GM19468 (cell line): ENCODE data around the gene ANKRD66.

Experiments
- ATAC-seq: cut with Tn5 transposase; IDR thresholded peaks from one replicate; pipeline ENCODE4 v1.9.1; 2021; ENCODE audit warnings: mild to moderate bottlenecking, moderate library complexity, moderate number of reproducible peaks; ENCODE audit not compliant: unreplicated experiment; ENCODE audit errors: extremely low read depth

Gene ANKRD66

GRCh38 chr6:46787871-46788540 is 41.3 kb downstream of the ANKRD66 start:
- ATAC-seq: no peak

GRCh38 chr6:46788791-46789190 is 42.1 kb downstream of the ANKRD66 start:
- no peak for ATAC-seq

GRCh38 chr6:46789434-46790354 is 43.0 kb downstream of the ANKRD66 start:
- no peak for ATAC-seq

GRCh38 chr6:46790355-46790874 is 43.7 kb downstream of the ANKRD66 start:
- ATAC-seq: no peak

- no peak for ATAC-seq
Observed at GRCh38 chr6:46792635-46793034, 45.9 kb downstream of the ANKRD66 start.

GRCh38 chr6:46793138-46793537 is 46.4 kb downstream of the ANKRD66 start, which contains the start of gene MEP1A:
Gene MEP1A, plus strand, starts transcription at chr6:46793389. Its CDS starts 10 bp downstream, at chr6:46793399.
- no peak for ATAC-seq

- no peak for ATAC-seq
Observed at GRCh38 chr6:46794068-46794467, 47.3 kb downstream of the ANKRD66 start.

GRCh38 chr6:46795816-46796215 is 49.1 kb downstream of the ANKRD66 start:
- no peak for ATAC-seq

- ATAC-seq: no peak
Observed at GRCh38 chr6:46796848-46797580, 50.3 kb downstream of the ANKRD66 start.

- no peak for ATAC-seq
Observed at GRCh38 chr6:46799657-46800056, 52.9 kb downstream of the ANKRD66 start.

- no peak for ATAC-seq
Observed at GRCh38 chr6:46808806-46809205, 62.1 kb downstream of the ANKRD66 start.
